Trophoblast cell (in vitro differentiated cells and primary cell): ENCODE measurements around the gene ARHGEF18.
"Not testable (repeated sequence)": the region's sequence is repeated elsewhere in the genome, so short reads cannot be mapped to it uniquely, and the experiment has no call there.

Source experiments
- DNase-seq, 2 donors: peaks; one replicate each; pipeline ENCODE4 v3.0.0-alpha.2; 2016
- H2AFZ ChIP-seq: 2 replicates; pipeline ENCODE4 v1.6.1; 2013; ENCODE audit warnings: low read length, moderate library complexity, mild to moderate bottlenecking; ENCODE audit not compliant: insufficient read depth, poor library complexity
- H2AK5ac ChIP-seq: 2 replicates; pipeline ENCODE4 v1.6.1; 2013; ENCODE audit warnings: mild to moderate bottlenecking, low read length
- H2BK120ac ChIP-seq: 2 replicates; pipeline ENCODE4 v1.6.1; 2013; ENCODE audit warnings: low read length, mild to moderate bottlenecking, moderate library complexity; ENCODE audit not compliant: insufficient read depth, poor library complexity
- H2BK12ac ChIP-seq: 2 replicates; pipeline ENCODE4 v1.6.1; 2013; ENCODE audit warnings: mild to moderate bottlenecking, low read length, moderate library complexity
- H2BK5ac ChIP-seq: 2 replicates; pipeline ENCODE4 v1.6.1; 2013; ENCODE audit warnings: low read length, low read depth, moderate library complexity, mild to moderate bottlenecking; ENCODE audit not compliant: poor library complexity
- H3K14ac ChIP-seq: 2 replicates; pipeline ENCODE4 v1.6.1; 2013; ENCODE audit warnings: mild to moderate bottlenecking, low read length
- H3K18ac ChIP-seq: 2 replicates; pipeline ENCODE4 v1.6.1; 2013; ENCODE audit warnings: mild to moderate bottlenecking, low read length
- H3K23ac ChIP-seq: 2 replicates; pipeline ENCODE4 v1.6.1; 2013; ENCODE audit warnings: low read length
- H3K27ac ChIP-seq: 2 replicates; pipeline ENCODE4 v1.5.1; 2013; ENCODE audit warnings: low read depth, mild to moderate bottlenecking, inconsistent platforms, low read length, moderate library complexity
- H3K27me3 ChIP-seq: 2 replicates; pipeline ENCODE4 v1.6.1; 2013; ENCODE audit warnings: inconsistent platforms, mild to moderate bottlenecking, low read length, moderate library complexity; ENCODE audit not compliant: insufficient read depth
- H3K36me3 ChIP-seq, 2 experiments: 1 replicate in 1 of 2; 2 replicates in 1 of 2; pipeline ENCODE4 v1.6.1; 2013; ENCODE audit warnings: low read length in 2 of 2, mild to moderate bottlenecking in 2 of 2, moderate library complexity in 1 of 2; ENCODE audit not compliant: insufficient read depth in 2 of 2, control insufficient read depth in 1 of 2
- H3K4ac ChIP-seq: 2 replicates; pipeline ENCODE4 v1.6.1; 2013; ENCODE audit warnings: low read depth, mild to moderate bottlenecking, low read length, moderate library complexity
- H3K4me1 ChIP-seq, 2 experiments: 1 replicate in 1 of 2; 2 replicates in 1 of 2; pipeline ENCODE4 v1.6.1; 2013; ENCODE audit warnings: low read length in 2 of 2, mild to moderate bottlenecking in 2 of 2, moderate library complexity in 1 of 2; ENCODE audit not compliant: insufficient read depth in 2 of 2, control insufficient read depth in 1 of 2
- H3K4me2 ChIP-seq: 2 replicates; pipeline ENCODE4 v1.6.1; 2013; ENCODE audit warnings: inconsistent platforms, mild to moderate bottlenecking, low read length, moderate library complexity
- H3K4me3 ChIP-seq: 2 replicates; pipeline ENCODE4 v1.5.1; 2013; ENCODE audit warnings: mild to moderate bottlenecking, low read depth, low read length, inconsistent platforms
- H3K79me1 ChIP-seq: one replicate; pipeline ENCODE4 v1.6.1; 2013; ENCODE audit warnings: low read length
- H3K79me2 ChIP-seq: 2 replicates; pipeline ENCODE4 v1.6.1; 2013; ENCODE audit warnings: low read length, mild to moderate bottlenecking; ENCODE audit not compliant: control insufficient read depth, insufficient read depth, poor library complexity
- H3K9ac ChIP-seq: 2 replicates; pipeline ENCODE4 v1.6.1; 2013; ENCODE audit warnings: mild to moderate bottlenecking, low read length
- H3K9me3 ChIP-seq: 2 replicates; pipeline ENCODE4 v1.6.1; 2013; ENCODE audit warnings: low read depth, mild to moderate bottlenecking, control low read depth, inconsistent platforms, low read length; ENCODE audit not compliant: insufficient read depth
- H4K12ac ChIP-seq: 2 replicates; pipeline ENCODE4 v1.6.1; 2013; ENCODE audit warnings: low read depth, mild to moderate bottlenecking, low read length, moderate library complexity
- H4K8ac ChIP-seq: 2 replicates; pipeline ENCODE4 v1.6.1; 2013; ENCODE audit warnings: low read depth, mild to moderate bottlenecking, low read length, moderate library complexity
- H4K91ac ChIP-seq: one replicate; pipeline ENCODE4 v1.6.1; 2013; ENCODE audit warnings: low read depth, mild to moderate bottlenecking, low read length, moderate library complexity
- WGBS: extraction: QIAGEN DNeasy Blood & Tissue Kit; methylation state at CpG from one replicate; pipeline ENCODE4 v1.1.7; 2013; ENCODE audit warnings: missing lambda C conversion rate; ENCODE audit not compliant: insufficient read length, insufficient coverage; ENCODE audit errors: extremely low coverage; 5-methylcytosine and 5-hydroxymethylcytosine counted together

ARHGEF18 gene

DNA sequence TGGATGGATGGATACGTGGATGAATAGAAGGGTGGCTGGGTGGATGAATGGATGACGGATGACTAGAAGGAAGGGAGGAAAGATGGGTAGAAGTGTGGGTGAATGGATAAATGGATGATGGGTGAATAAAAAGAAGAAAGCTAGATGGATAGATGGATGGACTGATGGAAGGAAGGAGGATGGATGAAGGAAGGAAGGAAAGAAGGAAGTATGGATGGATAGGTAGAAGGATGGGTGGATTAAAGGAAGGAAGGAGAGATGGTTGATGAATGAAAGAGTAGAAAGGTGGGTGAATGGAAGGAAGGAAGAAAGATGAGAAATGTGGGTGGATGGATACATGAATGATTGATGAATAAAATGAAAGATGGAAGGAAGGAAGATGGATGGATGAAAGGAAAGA, 14.5 kb downstream of the ARHGEF18 start:
- H3K4me2 ChIP-seq, result no peak overlapping the region

GRCh38 chr19:7366701-7367420, 18.1 kb downstream of the ARHGEF18 start:
- H3K4me1 ChIP-seq, result peaks cover 10 to 13% of the 10 kb centered on the region in 2 experiments
- no peak overlapping the region for H3K23ac ChIP-seq

More for the DNA sequence above, 14.5 kb downstream of the ARHGEF18 start:
- Histone ChIP-seq H3K27me3 (no peaks in the 10 kb centered on the region), H3K27ac (no peak overlapping the region), H4K91ac (no peak overlapping the region), H2AK5ac (no peak overlapping the region), H3K18ac (no peak overlapping the region), H2BK5ac (no peak overlapping the region), H2BK120ac (no peak overlapping the region), H3K9me3 (peaks cover 3% of the 10 kb centered on the region), H3K79me1 (peaks cover 2% of the 10 kb centered on the region), H3K79me2 (no peaks in the 10 kb centered on the region), H3K4me1 (peaks cover 7 to 11% of the 10 kb centered on the region in 2 experiments), H2AFZ (no peak overlapping the region), H3K4ac (no peak overlapping the region), H3K14ac (no peak overlapping the region), H4K12ac (no peak overlapping the region), H3K9ac (no peak overlapping the region), H4K8ac (no peak overlapping the region), H3K36me3 (no peaks in the 10 kb centered on the region), H2BK12ac (no peak overlapping the region), H3K23ac (no peak overlapping the region), H3K4me3 (no peak overlapping the region)
- DNase-seq, result no peak
- WGBS, result 100% methylated on average over 2 of the region's 2 CpGs

GRCh38 chr19:7368456-7368855, 19.7 kb downstream of the ARHGEF18 start:
- Histone ChIP-seq H3K27me3 (no peaks in the 10 kb centered on the region), H3K79me1 (peaks cover 18% of the 10 kb centered on the region), H2BK12ac (peak overlapping the region; percentile 41), H3K23ac (no peak overlapping the region), H4K91ac (peak overlapping the region; percentile 90), H3K18ac (no peak overlapping the region), H3K9ac (no peak overlapping the region), H4K12ac (no peak overlapping the region), H3K4me3 (no peak overlapping the region), H3K79me2 (no peaks in the 10 kb centered on the region), H3K9me3 (peaks cover 5% of the 10 kb centered on the region), H3K4ac (no peak overlapping the region), H3K36me3 (no peaks in the 10 kb centered on the region), H3K4me2 (peak overlapping the region; percentile 24), H2AK5ac (no peak overlapping the region), H2AFZ (no peak overlapping the region), H2BK120ac (peak overlapping the region; percentile 91), H2BK5ac (peak overlapping the region; percentile 91), H4K8ac (peak overlapping the region; percentile 85), H3K4me1 (peaks cover 11 to 13% of the 10 kb centered on the region in 2 experiments), H3K27ac (peak overlapping the region; percentile 74), H3K14ac (no peak overlapping the region)
- WGBS, result no CpG with 5 or more reads among the region's 4 CpGs
- no peak for DNase-seq

More at GRCh38 chr19:7366701-7367420, 18.1 kb downstream of the ARHGEF18 start:
- H3K4me3 ChIP-seq, result no peak overlapping the region
- H3K4me2 ChIP-seq, result no peak overlapping the region
- no peak overlapping the region for H2BK12ac ChIP-seq
- H2AK5ac ChIP-seq, result no peak overlapping the region
- no peak overlapping the region for H4K12ac ChIP-seq
- no peak overlapping the region for H3K14ac ChIP-seq
- H3K79me2 ChIP-seq, result no peaks in the 10 kb centered on the region
- no peak overlapping the region for H2BK5ac ChIP-seq
- H4K8ac ChIP-seq, result no peak overlapping the region
- no peaks in the 10 kb centered on the region for H3K27me3 ChIP-seq
- H3K4ac ChIP-seq, result no peak overlapping the region
- WGBS, result no CpG with 5 or more reads among the region's 10 CpGs
- H3K18ac ChIP-seq, result no peak overlapping the region
- DNase-seq, result peak; percentile 88 to 97
- H4K91ac ChIP-seq, result no peak overlapping the region
- H3K79me1 ChIP-seq, result peaks cover 13% of the 10 kb centered on the region
- H3K9me3 ChIP-seq, result peaks cover 4% of the 10 kb centered on the region
- no peak overlapping the region for H2BK120ac ChIP-seq
- no peak overlapping the region for H2AFZ ChIP-seq
- H3K27ac ChIP-seq, result no peak overlapping the region
- no peak overlapping the region for H3K9ac ChIP-seq
- no peaks in the 10 kb centered on the region for H3K36me3 ChIP-seq

DNA sequence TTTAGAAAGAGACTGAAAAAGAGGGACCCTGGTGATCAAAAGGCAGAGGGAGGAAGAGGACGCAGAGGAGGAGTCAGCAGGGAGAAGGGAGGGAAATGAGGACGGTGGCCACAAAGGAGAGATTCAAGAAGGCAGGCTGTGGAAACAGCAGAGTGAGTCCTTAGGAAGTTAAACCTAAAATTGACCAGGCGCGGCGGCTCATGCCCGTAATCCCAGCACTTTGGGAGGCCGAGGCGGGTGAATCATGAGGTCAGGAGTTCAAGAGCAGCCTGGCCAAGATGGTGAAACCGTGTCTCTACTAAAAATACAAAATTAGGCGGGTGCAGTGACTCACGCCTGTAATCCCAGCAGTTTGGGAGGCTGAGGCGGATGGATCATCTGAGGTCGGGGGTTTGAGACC, 20.1 kb downstream of the ARHGEF18 start:
- not testable (repeated sequence) for H2BK12ac ChIP-seq, H3K36me3 ChIP-seq, H3K9me3 ChIP-seq, H2AK5ac ChIP-seq, H3K9ac ChIP-seq, H3K27me3 ChIP-seq, H3K14ac ChIP-seq, H2AFZ ChIP-seq, H3K4me3 ChIP-seq, H3K23ac ChIP-seq, H3K4me2 ChIP-seq, H3K79me2 ChIP-seq, H3K4ac ChIP-seq, H3K18ac ChIP-seq, H4K12ac ChIP-seq
- Histone ChIP-seq H4K91ac (peak overlapping the region; percentile 7), H3K4me1 (peaks cover 11 to 13% of the 10 kb centered on the region in 2 experiments), H4K8ac (peak overlapping the region; percentile 1), H2BK120ac (peak overlapping the region; percentile 39), H3K27ac (peak overlapping the region; percentile 74), H2BK5ac (peak overlapping the region; percentile 7), H3K79me1 (peaks cover 18% of the 10 kb centered on the region)
- WGBS, result no CpG with 5 or more reads among the region's 13 CpGs
- DNase-seq, result peak; percentile 24 to 50
